PC-9 (cell line): ENCODE measurements around the gene SLC35F5. TPM values are rescaled to one million over a fixed set of nuclear protein-coding genes. Genes with fewer than 3 reads are reported as not detected.
"Not testable (repeated sequence)": the region's sequence is repeated elsewhere in the genome, so short reads cannot be mapped to it uniquely, and the experiment has no call there.

ENCODE experiments used
- BruUV-seq: library from RNA; stranded (reverse); fragments of 400-500 nt; replicated peaks from 2 replicates; lab custom pipeline; 2021; lab: Mats Ljungman, UMichigan
- CTCF ChIA-PET: fragments of 300-600 bp; sonication (Branson Sonifier 250); formaldehyde crosslinking; loops from one replicate; lab custom pipeline; 2022; ENCODE audit warnings: antibody characterized with exemption; lab: Charles Lee
- POLR2A ChIA-PET: fragments of 300-600 bp; sonication (Branson Sonifier 250); formaldehyde crosslinking; loops from one replicate; lab custom pipeline; 2022; ENCODE audit warnings: antibody characterized with exemption; ENCODE audit not compliant: unreplicated experiment; lab: Charles Lee
- DNase-seq, 2 experiments: peaks; one replicate each; pipeline versions ENCODE4 v3.0.0 to v3.0.0-alpha.2; 2015 to 2022; ENCODE audit warnings: mixed read lengths in 1 of 2
- H2AFZ ChIP-seq: fragments of 200-600 bp; sonication (generic); 2 replicates; pipeline ENCODE4 v1.8.1; 2017; ENCODE audit warnings: antibody characterized with exemption
- H3F3A ChIP-seq: fragments of 200-600 bp; sonication (generic); 2 replicates; pipeline ENCODE4 v1.8.1; 2017; ENCODE audit warnings: antibody characterized with exemption, mild to moderate bottlenecking, low read depth; ENCODE audit not compliant: insufficient read depth
- H3K27ac ChIP-seq: fragments of 200-600 bp; sonication (generic); 2 replicates; pipeline ENCODE4 v1.6.1; 2016; ENCODE audit warnings: mixed run types
- H3K27me3 ChIP-seq: fragments of 200-600 bp; sonication (generic); 2 replicates; pipeline ENCODE4 v1.6.1; 2016; ENCODE audit warnings: low read depth, mixed run types; ENCODE audit not compliant: insufficient read depth
- H3K36me3 ChIP-seq: fragments of 200-600 bp; sonication (generic); 2 replicates; pipeline ENCODE4 v1.6.1; 2016; ENCODE audit warnings: low read depth, mixed run types
- H3K4me1 ChIP-seq: fragments of 200-600 bp; sonication (generic); replicated peaks from 2 replicates; pipeline ENCODE4 v1.6.1; 2016; ENCODE audit warnings: mixed run types; ENCODE audit not compliant: insufficient read depth
- H3K4me2 ChIP-seq: fragments of 200-600 bp; sonication (generic); 2 replicates; pipeline ENCODE4 v1.6.1; 2017; ENCODE audit warnings: mixed run types
- H3K4me3 ChIP-seq: fragments of 200-600 bp; sonication (generic); 2 replicates; pipeline ENCODE4 v1.6.1; 2016; ENCODE audit warnings: mixed run types
- H3K79me2 ChIP-seq: fragments of 200-600 bp; sonication (generic); 2 replicates; pipeline ENCODE4 v1.6.1; 2017; ENCODE audit warnings: low read depth, mixed run types
- H3K9me2 ChIP-seq: fragments of 200-600 bp; sonication (generic); 2 replicates; pipeline ENCODE4 v1.8.1; 2017; ENCODE audit warnings: mild to moderate bottlenecking; ENCODE audit not compliant: insufficient read depth
- H3K9me3 ChIP-seq: fragments of 200-600 bp; sonication (generic); 2 replicates; pipeline ENCODE4 v1.8.1; 2016; ENCODE audit warnings: low read depth; ENCODE audit not compliant: insufficient read depth
- H4K20me1 ChIP-seq: fragments of 200-600 bp; sonication (generic); 2 replicates; pipeline ENCODE4 v1.8.1; 2017; ENCODE audit not compliant: insufficient read depth
- EZH2 ChIP-seq: fragments of 200-600 bp; sonication (generic); IDR thresholded peaks from 2 replicates; pipeline ENCODE4 v1.8.0; 2017; ENCODE audit warnings: antibody characterized with exemption, low read depth
- intact Hi-C: fragments of 100-400 bp; cut with micrococcal nuclease; formaldehyde crosslinking; loops from one replicate; pipeline ENCODE4 v1.10.0; 2022; ENCODE audit not compliant: unreplicated experiment
- total RNA-seq: library from RNA; stranded (reverse); gene quantifications from 2 replicates; pipeline ENCODE4 v1.2.3, GENCODE V29; 2021
- TF ChIP-seq, protein P1 (sequence below): fragments of 200-600 bp; sonication (generic); conservative IDR thresholded peaks from 2 replicates; pipeline ENCODE4 v1.6.1; 2017; ENCODE audit warnings: mixed run types, antibody characterized with exemption, mild to moderate bottlenecking, moderate library complexity

SLC35F5 gene
- total RNA-seq, 1 experiment from 2014 or later: 43.5 TPM

DNA sequence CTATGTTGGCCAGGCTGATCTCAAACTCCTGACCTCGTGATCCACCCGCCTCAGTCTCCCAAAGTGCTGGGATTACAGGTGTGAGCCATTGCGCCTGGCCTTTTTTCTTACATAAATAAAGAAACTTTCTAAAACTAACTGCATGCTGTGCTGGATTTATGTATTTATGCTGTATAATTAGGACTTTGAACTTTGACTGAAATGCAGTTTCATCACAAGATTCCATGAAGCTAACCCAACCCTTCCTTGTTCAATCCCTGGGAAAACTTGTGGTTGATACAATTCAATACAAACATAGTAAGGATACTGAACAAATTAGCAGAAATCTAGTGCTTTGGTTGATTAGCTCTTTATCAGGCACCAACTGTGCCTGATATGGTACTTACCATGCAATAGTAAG lies 20.9 kb upstream of the SLC35F5 start:
- no peak for DNase-seq
- ChIA-PET POLR2A (no interaction called here), CTCF (no interaction called here)
- no peaks in the 10 kb centered on the region for H3F3A ChIP-seq
- H3K27ac ChIP-seq: no peak overlapping the region
- no peaks in the 10 kb centered on the region for H4K20me1 ChIP-seq
- no peaks in the 10 kb centered on the region for H3K27me3 ChIP-seq
- no TSS peak for BruUV-seq
- TF ChIP-seq EZH2: no peak
- TF ChIP-seq, protein P1, sequence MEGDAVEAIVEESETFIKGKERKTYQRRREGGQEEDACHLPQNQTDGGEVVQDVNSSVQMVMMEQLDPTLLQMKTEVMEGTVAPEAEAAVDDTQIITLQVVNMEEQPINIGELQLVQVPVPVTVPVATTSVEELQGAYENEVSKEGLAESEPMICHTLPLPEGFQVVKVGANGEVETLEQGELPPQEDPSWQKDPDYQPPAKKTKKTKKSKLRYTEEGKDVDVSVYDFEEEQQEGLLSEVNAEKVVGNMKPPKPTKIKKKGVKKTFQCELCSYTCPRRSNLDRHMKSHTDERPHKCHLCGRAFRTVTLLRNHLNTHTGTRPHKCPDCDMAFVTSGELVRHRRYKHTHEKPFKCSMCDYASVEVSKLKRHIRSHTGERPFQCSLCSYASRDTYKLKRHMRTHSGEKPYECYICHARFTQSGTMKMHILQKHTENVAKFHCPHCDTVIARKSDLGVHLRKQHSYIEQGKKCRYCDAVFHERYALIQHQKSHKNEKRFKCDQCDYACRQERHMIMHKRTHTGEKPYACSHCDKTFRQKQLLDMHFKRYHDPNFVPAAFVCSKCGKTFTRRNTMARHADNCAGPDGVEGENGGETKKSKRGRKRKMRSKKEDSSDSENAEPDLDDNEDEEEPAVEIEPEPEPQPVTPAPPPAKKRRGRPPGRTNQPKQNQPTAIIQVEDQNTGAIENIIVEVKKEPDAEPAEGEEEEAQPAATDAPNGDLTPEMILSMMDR: no peak
- H3K9me2 ChIP-seq: no peaks in the 10 kb centered on the region
- no peak overlapping the region for H2AFZ ChIP-seq
- H3K9me3 ChIP-seq: no peaks in the 10 kb centered on the region
- no peaks in the 10 kb centered on the region for H3K79me2 ChIP-seq
- H3K4me3 ChIP-seq: no peak overlapping the region
- no peaks in the 10 kb centered on the region for H3K36me3 ChIP-seq
- no peaks in the 10 kb centered on the region for H3K4me1 ChIP-seq
- intact Hi-C loops: no loop called here
- no peak overlapping the region for H3K4me2 ChIP-seq

DNA sequence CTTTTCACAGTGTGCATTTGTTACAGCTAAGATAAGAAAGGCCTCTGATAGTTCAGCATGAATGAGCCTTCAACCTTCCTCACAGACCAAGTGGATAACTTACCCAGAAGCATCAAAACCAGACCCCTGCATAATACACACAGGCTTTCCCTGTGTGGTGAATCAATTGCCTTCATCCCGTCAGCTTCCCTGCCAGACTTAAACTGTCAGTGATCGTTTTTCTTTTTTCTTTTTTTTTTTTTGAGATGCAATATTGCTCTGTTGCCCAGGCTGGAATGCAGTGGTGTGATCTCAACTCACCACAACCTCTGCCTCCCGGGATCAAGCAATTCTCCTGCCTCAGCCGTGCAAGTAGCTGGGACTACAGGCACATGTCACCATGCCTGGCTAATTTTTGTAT lies 20.5 kb upstream of the SLC35F5 start:
- Histone ChIP-seq H3K27ac (no peak overlapping the region), H3K27me3 (no peaks in the 10 kb centered on the region), H3K4me1 (no peaks in the 10 kb centered on the region), H3K4me2 (no peak overlapping the region), H2AFZ (no peak overlapping the region), H3F3A (no peaks in the 10 kb centered on the region), H3K9me3 (no peaks in the 10 kb centered on the region), H3K9me2 (no peaks in the 10 kb centered on the region), H3K4me3 (no peak overlapping the region), H3K79me2 (no peaks in the 10 kb centered on the region), H4K20me1 (no peaks in the 10 kb centered on the region), H3K36me3 (no peaks in the 10 kb centered on the region)
- TF ChIP-seq, protein P1: no peak
- no peak for TF ChIP-seq EZH2
- CTCF ChIA-PET: no interaction called here
- POLR2A ChIA-PET: no interaction called here
- DNase-seq: no peak
- intact Hi-C loops: no loop called here
- BruUV-seq: no TSS peak

DNA sequence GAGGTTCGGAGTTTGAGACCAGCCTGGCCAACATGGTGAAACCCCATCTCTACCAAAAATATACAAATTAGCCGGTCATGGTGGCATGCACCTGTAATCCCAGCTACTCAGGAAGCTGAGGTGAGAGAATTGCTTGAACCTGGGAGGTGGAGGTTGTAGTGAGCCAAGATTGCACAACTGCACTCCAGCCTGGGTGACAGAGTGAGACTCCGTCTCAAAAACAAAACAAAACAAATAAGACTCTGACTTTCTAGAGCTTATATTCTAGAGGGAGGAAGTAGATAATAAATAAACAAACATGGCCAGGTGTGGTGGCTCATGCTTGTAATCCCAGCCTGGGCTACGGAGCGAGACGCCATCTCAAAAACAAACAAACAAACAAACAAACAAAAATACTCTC lies 18.2 kb upstream of the SLC35F5 start:
- H3K4me1 ChIP-seq, H3K27ac ChIP-seq, POLR2A ChIA-PET, H3K9me3 ChIP-seq, H3K4me2 ChIP-seq, H2AFZ ChIP-seq, H3K79me2 ChIP-seq, H3K4me3 ChIP-seq, H3K9me2 ChIP-seq, H4K20me1 ChIP-seq, CTCF ChIA-PET, BruUV-seq, H3K27me3 ChIP-seq, intact Hi-C loops, H3K36me3 ChIP-seq, DNase-seq, H3F3A ChIP-seq: not testable (repeated sequence)

DNA sequence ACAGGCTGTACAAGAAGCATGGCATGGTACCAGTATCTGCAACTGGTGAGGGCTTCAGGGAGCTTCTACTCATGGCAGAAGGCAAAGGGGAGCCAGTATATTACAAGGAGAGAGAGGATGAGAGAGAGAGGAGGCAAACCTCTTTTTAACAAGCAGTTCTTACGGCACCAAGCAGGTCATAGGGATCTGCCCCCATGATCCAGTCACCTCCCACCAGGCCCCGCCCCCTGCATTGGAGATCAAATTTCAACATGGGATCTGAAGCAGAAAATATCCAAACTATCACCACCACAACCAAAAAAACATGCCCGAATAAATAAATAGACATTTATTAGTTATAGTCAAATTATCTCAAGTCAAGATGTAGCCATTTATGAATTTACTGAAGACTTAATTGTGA lies 14.5 kb upstream of the SLC35F5 start:
- intact Hi-C loops: no loop called here
- H4K20me1 ChIP-seq: no peaks in the 10 kb centered on the region
- TF ChIP-seq, protein P1: no peak
- no peak for TF ChIP-seq EZH2
- no peaks in the 10 kb centered on the region for H3F3A ChIP-seq
- H3K9me2 ChIP-seq: no peaks in the 10 kb centered on the region
- H3K27me3 ChIP-seq: no peaks in the 10 kb centered on the region
- no peaks in the 10 kb centered on the region for H3K4me1 ChIP-seq
- H3K9me3 ChIP-seq: no peaks in the 10 kb centered on the region
- no peak for DNase-seq
- no peaks in the 10 kb centered on the region for H3K79me2 ChIP-seq
- no peak overlapping the region for H3K4me2 ChIP-seq
- no peak overlapping the region for H3K4me3 ChIP-seq
- no TSS peak for BruUV-seq
- no peak overlapping the region for H2AFZ ChIP-seq
- no peak overlapping the region for H3K27ac ChIP-seq
- POLR2A ChIA-PET: no interaction called here
- no peaks in the 10 kb centered on the region for H3K36me3 ChIP-seq
- CTCF ChIA-PET: no interaction called here
